Urinary bladder (tissue), 4 donors: ENCODE results near the gene HAPLN3. TPM values are rescaled to one million over a fixed set of nuclear protein-coding genes. Genes with fewer than 3 reads are reported as not detected.
A peak's percentile ranks its signal among the peaks of the same experiment; 100 is the strongest.
"Not testable (repeated sequence)": the region's sequence is repeated elsewhere in the genome, so short reads cannot be mapped to it uniquely, and the experiment has no call there.

Experiments used
- DNase-seq: peaks from one replicate; pipeline ENCODE4 v3.0.0-alpha.2; 2015; ENCODE audit errors: extremely low spot score
- H3K27ac ChIP-seq: one replicate; pipeline ENCODE4 v1.5.1; 2013; ENCODE audit warnings: low read depth, mild to moderate bottlenecking, moderate library complexity
- H3K36me3 ChIP-seq: one replicate; pipeline ENCODE4 v1.6.1; 2013; ENCODE audit warnings: mild to moderate bottlenecking, moderate library complexity; ENCODE audit not compliant: insufficient read depth
- H3K4me1 ChIP-seq: one replicate; pipeline ENCODE4 v1.6.1; 2013; ENCODE audit warnings: mild to moderate bottlenecking, moderate library complexity; ENCODE audit not compliant: insufficient read depth
- H3K4me3 ChIP-seq: one replicate; pipeline ENCODE4 v1.5.1; 2013; ENCODE audit warnings: low read depth, low read length
- WGBS: extraction: QIAGEN DNeasy Blood & Tissue Kit; methylation state at CpG from one replicate; pipeline ENCODE4 v1.1.7; 2013; 5-methylcytosine and 5-hydroxymethylcytosine counted together
- polyA plus RNA-seq: library from polyadenylated mRNA; stranded (reverse); fragments of 200-250 nt; gene quantifications from one replicate; pipeline ENCODE4 v1.2.3, GENCODE V29; 2013
- total RNA-seq: library from RNA; depleted of rRNA; stranded (reverse); fragments of >200 nt; gene quantifications from one replicate; pipeline ENCODE4 v1.2.3, GENCODE V29; 2014
- donor health status: healthy with polysubstance abuse.
- donor health status: healthy.

HAPLN3 gene
- total RNA-seq, result 6.6 TPM
- polyA plus RNA-seq, result 9.2 TPM

GRCh38 chr15:88894819-88895767, at the start of gene HAPLN3:
Gene HAPLN3 (minus strand): TSS chr15:88895544. CDS start chr15:88887298, 8,246 bp downstream.
- peaks cover 3% of the 10 kb centered on the region for H3K4me1 ChIP-seq
- no peak for DNase-seq
- 2% methylated on average over 70 of the region's 70 CpGs for WGBS

GRCh38 chr15:88940110-88940675, 44.8 kb upstream of the HAPLN3 start:
- WGBS, result 49% methylated on average over 4 of the region's 4 CpGs
- Histone ChIP-seq H3K4me3 (no peak overlapping the region), H3K4me1 (no peaks in the 10 kb centered on the region), H3K27ac (no peak overlapping the region), H3K36me3 (no peaks in the 10 kb centered on the region)
- no peak for DNase-seq

More at GRCh38 chr15:88894819-88895767, at the start of gene HAPLN3:
- H3K36me3 ChIP-seq, result no peaks in the 10 kb centered on the region
- peak within 1 kb of the TSS; percentile 36 for H3K4me3 ChIP-seq
- no peak within 1 kb of the TSS for H3K27ac ChIP-seq

- no peak overlapping the region for H3K27ac ChIP-seq
- no peaks in the 10 kb centered on the region for H3K36me3 ChIP-seq
- WGBS, result 80% methylated on average over 2 of the region's 2 CpGs
- no peak for DNase-seq
- no peaks in the 10 kb centered on the region for H3K4me1 ChIP-seq
- no peak overlapping the region for H3K4me3 ChIP-seq
Measured at GRCh38 chr15:88939486-88939806, 44.1 kb upstream of the HAPLN3 start.

GRCh38 chr15:88938802-88939485, 43.6 kb upstream of the HAPLN3 start:
- H3K36me3 ChIP-seq, result no peaks in the 10 kb centered on the region
- no peaks in the 10 kb centered on the region for H3K4me1 ChIP-seq
- no peak overlapping the region for H3K4me3 ChIP-seq
- no peak for DNase-seq
- 77% methylated on average over 15 of the region's 15 CpGs for WGBS
- no peak overlapping the region for H3K27ac ChIP-seq

GRCh38 chr15:88934449-88934848, 39.1 kb upstream of the HAPLN3 start:
- not testable (repeated sequence) for H3K27ac ChIP-seq, H3K4me3 ChIP-seq, DNase-seq, H3K4me1 ChIP-seq, H3K36me3 ChIP-seq
- WGBS, result 64% methylated on average over 4 of the region's 4 CpGs

DNA sequence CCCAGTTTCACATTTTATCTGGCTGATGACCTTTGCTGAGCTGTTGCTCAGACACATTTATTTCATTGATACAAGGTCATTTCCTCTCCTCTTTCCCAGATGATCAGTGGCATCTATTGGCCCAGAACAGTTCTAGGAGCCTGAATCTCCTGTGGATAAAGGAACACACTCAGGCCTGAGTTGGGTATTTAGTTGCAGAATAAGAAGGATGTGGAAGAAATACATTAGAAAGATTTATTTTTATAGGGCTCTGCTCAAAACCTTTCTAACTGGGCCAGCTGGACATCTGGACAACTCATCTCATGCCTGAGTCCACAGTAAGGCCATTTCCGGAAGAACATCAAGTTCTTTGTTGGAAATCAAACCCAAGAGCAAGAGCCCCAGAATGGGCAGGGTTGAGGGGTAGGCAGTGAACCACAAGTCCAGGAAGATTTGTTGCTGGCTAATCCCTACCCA, 37.6 kb upstream of the HAPLN3 start:
- DNase-seq, result no peak
- Histone ChIP-seq H3K4me1 (no peaks in the 10 kb centered on the region), H3K27ac (no peak overlapping the region), H3K4me3 (no peak overlapping the region), H3K36me3 (no peaks in the 10 kb centered on the region)
- 62% methylated on average over 1 of the region's 1 CpG for WGBS

GRCh38 chr15:88932271-88932874, 37.0 kb upstream of the HAPLN3 start:
- 29% methylated on average over 4 of the region's 4 CpGs for WGBS
- H3K27ac ChIP-seq, result no peak overlapping the region
- no peak for DNase-seq

GRCh38 chr15:88930579-88930978, 35.2 kb upstream of the HAPLN3 start:
- no peak for DNase-seq
- Histone ChIP-seq H3K27ac (no peak overlapping the region), H3K36me3 (no peaks in the 10 kb centered on the region), H3K4me1 (no peaks in the 10 kb centered on the region), H3K4me3 (no peak overlapping the region)
- 86% methylated on average over 2 of the region's 2 CpGs for WGBS

More at GRCh38 chr15:88932271-88932874, 37.0 kb upstream of the HAPLN3 start:
- Histone ChIP-seq H3K36me3 (no peaks in the 10 kb centered on the region), H3K4me3 (no peak overlapping the region), H3K4me1 (no peaks in the 10 kb centered on the region)

DNA sequence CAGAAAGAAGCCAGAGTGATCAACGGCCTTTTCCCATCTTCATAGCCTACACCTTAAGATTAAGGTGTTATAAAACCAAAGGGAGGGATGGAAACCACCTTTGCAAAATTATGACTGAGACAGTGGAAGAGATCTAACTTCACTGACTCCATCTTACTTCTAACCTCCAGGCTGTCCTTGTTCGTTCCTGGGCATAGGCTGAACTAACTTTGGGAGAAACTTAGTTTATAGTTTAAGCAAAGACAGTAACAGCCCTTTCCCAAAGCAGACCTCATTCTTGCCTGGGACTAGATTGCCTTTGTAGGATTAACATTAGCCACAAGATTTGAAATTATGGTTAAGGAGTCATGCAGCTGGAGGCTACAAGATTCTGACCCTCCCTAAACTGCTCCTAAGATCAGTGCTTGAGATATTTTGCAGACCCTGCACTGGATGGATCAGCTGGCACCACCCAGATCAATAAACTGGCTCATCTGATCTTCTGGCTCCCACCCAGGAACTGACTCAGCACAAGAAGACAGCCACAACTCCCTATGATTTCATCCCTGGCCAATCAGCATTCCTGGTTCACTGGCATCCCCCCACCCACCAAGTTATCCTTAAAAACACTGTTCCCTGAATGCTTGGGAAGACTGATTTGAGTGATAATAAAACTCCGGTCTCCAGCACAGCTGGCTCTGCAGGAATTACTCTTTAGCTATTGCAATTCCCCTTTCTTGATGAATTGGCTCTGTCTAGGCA, 34.2 kb upstream of the HAPLN3 start:
- WGBS, result 70% methylated on average over 3 of the region's 3 CpGs
- not testable (repeated sequence) for DNase-seq, H3K4me1 ChIP-seq, H3K4me3 ChIP-seq, H3K36me3 ChIP-seq, H3K27ac ChIP-seq

DNA sequence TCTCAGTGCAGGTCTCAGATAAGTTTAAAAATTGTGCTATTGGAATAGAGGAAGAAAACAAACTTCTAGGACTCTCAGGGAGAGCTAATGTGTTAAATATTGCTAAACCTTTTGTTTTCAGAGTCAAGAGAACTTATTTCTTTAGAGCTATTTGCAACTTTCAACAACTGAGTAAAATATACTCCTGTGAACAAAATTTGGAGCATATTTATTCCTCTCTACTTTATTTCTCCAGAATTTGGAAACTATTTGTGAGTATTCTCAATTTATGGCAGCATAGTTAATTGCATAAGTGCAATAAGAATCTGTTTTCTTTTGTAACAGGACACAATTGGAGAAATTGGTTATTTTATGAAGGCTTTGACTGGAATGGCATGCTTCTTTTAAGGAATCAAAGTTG, 32.8 kb upstream of the HAPLN3 start:
- H3K27ac ChIP-seq, H3K4me1 ChIP-seq, H3K36me3 ChIP-seq, DNase-seq, H3K4me3 ChIP-seq: not testable (repeated sequence)

DNA sequence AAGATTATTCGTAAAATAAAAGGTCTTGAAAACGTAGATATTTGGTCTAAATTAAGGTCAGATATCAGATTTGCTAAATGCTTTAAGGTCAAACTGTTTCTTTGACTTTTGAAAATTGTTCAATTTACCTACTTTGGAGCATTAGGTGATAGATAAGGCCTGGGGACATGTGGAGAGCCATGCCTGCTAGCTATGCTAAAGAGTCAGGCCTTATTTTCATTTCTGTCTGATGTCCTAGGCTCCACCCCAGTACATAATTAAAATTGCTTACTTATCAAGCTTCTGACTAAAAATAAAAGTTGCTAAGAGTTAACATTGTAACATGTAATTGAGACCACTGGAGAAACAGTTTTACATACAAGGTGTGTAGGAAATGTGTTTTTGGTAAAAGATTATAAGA, 30.3 kb upstream of the HAPLN3 start:
- H3K4me1 ChIP-seq, H3K27ac ChIP-seq, DNase-seq, H3K4me3 ChIP-seq, H3K36me3 ChIP-seq: not testable (repeated sequence)
- 85% methylated on average over 2 of the region's 2 CpGs for WGBS

GRCh38 chr15:88920892-88921435, 25.6 kb upstream of the HAPLN3 start:
- H3K4me1 ChIP-seq, H3K36me3 ChIP-seq, H3K4me3 ChIP-seq, H3K27ac ChIP-seq, DNase-seq: not testable (repeated sequence)
- WGBS, result 90% methylated on average over 12 of the region's 12 CpGs
